ENCODE results near the gene LY86.

DNA sequence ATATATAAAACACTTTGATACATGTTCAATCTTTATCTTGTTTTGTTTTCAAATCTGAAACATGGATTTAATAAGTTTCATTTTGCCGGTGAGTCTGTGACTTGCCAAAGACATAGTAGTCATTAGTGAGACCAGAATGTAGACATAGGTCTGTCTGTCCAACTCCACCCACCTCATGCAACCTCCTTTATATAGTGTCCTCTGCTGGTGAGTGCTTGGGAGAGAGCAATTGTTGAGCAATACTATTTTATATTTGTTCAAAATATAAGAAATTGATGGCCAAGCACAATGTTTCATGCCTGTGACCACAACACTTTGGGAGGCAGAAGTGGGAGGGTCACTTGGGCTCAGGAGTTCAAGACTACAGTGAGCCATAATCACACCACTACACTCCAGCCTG is 10.8 kb upstream of the LY86 start:
- TF ChIP-seq, protein P1, sequence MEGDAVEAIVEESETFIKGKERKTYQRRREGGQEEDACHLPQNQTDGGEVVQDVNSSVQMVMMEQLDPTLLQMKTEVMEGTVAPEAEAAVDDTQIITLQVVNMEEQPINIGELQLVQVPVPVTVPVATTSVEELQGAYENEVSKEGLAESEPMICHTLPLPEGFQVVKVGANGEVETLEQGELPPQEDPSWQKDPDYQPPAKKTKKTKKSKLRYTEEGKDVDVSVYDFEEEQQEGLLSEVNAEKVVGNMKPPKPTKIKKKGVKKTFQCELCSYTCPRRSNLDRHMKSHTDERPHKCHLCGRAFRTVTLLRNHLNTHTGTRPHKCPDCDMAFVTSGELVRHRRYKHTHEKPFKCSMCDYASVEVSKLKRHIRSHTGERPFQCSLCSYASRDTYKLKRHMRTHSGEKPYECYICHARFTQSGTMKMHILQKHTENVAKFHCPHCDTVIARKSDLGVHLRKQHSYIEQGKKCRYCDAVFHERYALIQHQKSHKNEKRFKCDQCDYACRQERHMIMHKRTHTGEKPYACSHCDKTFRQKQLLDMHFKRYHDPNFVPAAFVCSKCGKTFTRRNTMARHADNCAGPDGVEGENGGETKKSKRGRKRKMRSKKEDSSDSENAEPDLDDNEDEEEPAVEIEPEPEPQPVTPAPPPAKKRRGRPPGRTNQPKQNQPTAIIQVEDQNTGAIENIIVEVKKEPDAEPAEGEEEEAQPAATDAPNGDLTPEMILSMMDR (IDR thresholded peaks at IDR 0.05; ENCODE audit: low read depth, low read length) = no peak
- TF ChIP-seq EZH2phosphoT487 (IDR thresholded peaks at IDR 0.05; ENCODE audit: low read depth) = no peak
